K562 (cell line): ENCODE measurements around the gene HMCN1. TPM values are rescaled to one million over a fixed set of nuclear protein-coding genes. Genes with fewer than 3 reads are reported as not detected.

Experiments
- ARID4B ChIP-seq: sonication (generic); formaldehyde crosslinking; IDR thresholded peaks from 2 replicates; pipeline ENCODE4 v1.8.0; 2022; ENCODE audit warnings: mild to moderate bottlenecking, missing genetic modification reagents
- GATAD2A ChIP-seq: fragments of 450-650 bp; IDR thresholded peaks from 2 replicates; pipeline ENCODE4 v1.6.1; 2017
- HMG20A ChIP-seq: fragments of 450-650 bp; formaldehyde crosslinking; conservative IDR thresholded peaks from 2 replicates; pipeline ENCODE4 v1.4.0; 2020; ENCODE audit warnings: mild to moderate bottlenecking, mixed read lengths
- PATZ1 ChIP-seq: fragments of 250-450 bp; sonication (Bioruptor Pico); IDR thresholded peaks from 2 replicates; pipeline ENCODE4 v1.5.0; 2020; ENCODE audit warnings: mild to moderate bottlenecking, borderline replicate concordance
- ZBED1 ChIP-seq: IDR thresholded peaks from 2 replicates; pipeline ENCODE4 v1.6.1; 2014
- ZFX ChIP-seq: sonication (generic); formaldehyde crosslinking; IDR thresholded peaks from 2 replicates; pipeline ENCODE4 v1.8.0; 2022; ENCODE audit warnings: mild to moderate bottlenecking, missing genetic modification reagents, moderate library complexity
- ZNF232 ChIP-seq: sonication (generic); formaldehyde crosslinking; IDR thresholded peaks from 2 replicates; pipeline ENCODE4 v1.8.0; 2022; ENCODE audit warnings: mild to moderate bottlenecking, missing genetic modification reagents
- ZNF431 ChIP-seq: sonication (generic); formaldehyde crosslinking; IDR thresholded peaks from 2 replicates; pipeline ENCODE4 v1.8.0; 2022; ENCODE audit warnings: mild to moderate bottlenecking, missing genetic modification reagents
- ZNF77 ChIP-seq: fragments of 250-450 bp; sonication (Bioruptor Pico); IDR thresholded peaks from 2 replicates; pipeline ENCODE4 v1.5.0; 2020
- polyA plus RNA-seq, 8 experiments: library from polyadenylated mRNA; depleted of rRNA in 4 of 8; stranded (reverse) in 5 of 8; unstranded in 3 of 8; fragments of >200 nt; fragmentation: Nextera tagmentation in 2 of 8; fragmentation: Illumina TruSeq in 1 of 8; extraction: Ambion mirVana in 2 of 8; extraction: Trizol in 1 of 8; gene quantifications; 2 replicates each; pipeline versions ENCODE4 v1.2.1 to v1.2.3, GENCODE V29; 2011 to 2014; ENCODE audit warnings: inconsistent platforms in 1 of 8, missing spikeins in 1 of 8
- total RNA-seq, 7 experiments: library from RNA; depleted of rRNA in 6 of 7; stranded (reverse); fragments of >200 nt in 6 of 7; fragmentation: Illumina TruSeq in 2 of 7; extraction: Trizol in 2 of 7; gene quantifications; 2 replicates each; pipeline versions ENCODE4 v1.2.1 to v1.2.3, GENCODE V29; 2011 to 2021; ENCODE audit warnings: low replicate concordance in 1 of 7
- TF ChIP-seq, protein P1 (sequence below): fragments of 450-650 bp; IDR thresholded peaks from 2 replicates; pipeline ENCODE4 v1.7.0; 2016; ENCODE audit warnings: borderline replicate concordance

The HMCN1 gene
- total and polyA plus RNA-seq, 9 of the 15 experiments (the other 6 are each of a cell fraction or from before 2014, with no cell fraction given): 0.07 to 0.36 (median 0.21) TPM

- TF ChIP-seq ARID4B (CRISPR knock-in tag) (no peak), ZNF431 (CRISPR knock-in tag) (no peak), ZNF77 (no peak), GATAD2A (peak; percentile 74), ZFX (peak; percentile 80), ZNF232 (no peak), ZBED1 (0 out of 2 replicates have a peak, but pooled peaks have one; percentile 30), HMG20A (CRISPR knock-in tag) (no peak), PATZ1 (no peak)
- TF ChIP-seq, protein P1, sequence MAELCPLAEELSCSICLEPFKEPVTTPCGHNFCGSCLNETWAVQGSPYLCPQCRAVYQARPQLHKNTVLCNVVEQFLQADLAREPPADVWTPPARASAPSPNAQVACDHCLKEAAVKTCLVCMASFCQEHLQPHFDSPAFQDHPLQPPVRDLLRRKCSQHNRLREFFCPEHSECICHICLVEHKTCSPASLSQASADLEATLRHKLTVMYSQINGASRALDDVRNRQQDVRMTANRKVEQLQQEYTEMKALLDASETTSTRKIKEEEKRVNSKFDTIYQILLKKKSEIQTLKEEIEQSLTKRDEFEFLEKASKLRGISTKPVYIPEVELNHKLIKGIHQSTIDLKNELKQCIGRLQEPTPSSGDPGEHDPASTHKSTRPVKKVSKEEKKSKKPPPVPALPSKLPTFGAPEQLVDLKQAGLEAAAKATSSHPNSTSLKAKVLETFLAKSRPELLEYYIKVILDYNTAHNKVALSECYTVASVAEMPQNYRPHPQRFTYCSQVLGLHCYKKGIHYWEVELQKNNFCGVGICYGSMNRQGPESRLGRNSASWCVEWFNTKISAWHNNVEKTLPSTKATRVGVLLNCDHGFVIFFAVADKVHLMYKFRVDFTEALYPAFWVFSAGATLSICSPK: no peak
These were observed 348.2 kb downstream of the HMCN1 start (continued) for GRCh38 chr1:186082235-186082937.
